Measurements from ENCODE around the gene APC2. TPM values are rescaled to one million over a fixed set of nuclear protein-coding genes. Genes with fewer than 3 reads are reported as not detected.

APC2 gene
- total RNA-seq = 0.46 and 0.89 TPM in 2 replicates

DNA sequence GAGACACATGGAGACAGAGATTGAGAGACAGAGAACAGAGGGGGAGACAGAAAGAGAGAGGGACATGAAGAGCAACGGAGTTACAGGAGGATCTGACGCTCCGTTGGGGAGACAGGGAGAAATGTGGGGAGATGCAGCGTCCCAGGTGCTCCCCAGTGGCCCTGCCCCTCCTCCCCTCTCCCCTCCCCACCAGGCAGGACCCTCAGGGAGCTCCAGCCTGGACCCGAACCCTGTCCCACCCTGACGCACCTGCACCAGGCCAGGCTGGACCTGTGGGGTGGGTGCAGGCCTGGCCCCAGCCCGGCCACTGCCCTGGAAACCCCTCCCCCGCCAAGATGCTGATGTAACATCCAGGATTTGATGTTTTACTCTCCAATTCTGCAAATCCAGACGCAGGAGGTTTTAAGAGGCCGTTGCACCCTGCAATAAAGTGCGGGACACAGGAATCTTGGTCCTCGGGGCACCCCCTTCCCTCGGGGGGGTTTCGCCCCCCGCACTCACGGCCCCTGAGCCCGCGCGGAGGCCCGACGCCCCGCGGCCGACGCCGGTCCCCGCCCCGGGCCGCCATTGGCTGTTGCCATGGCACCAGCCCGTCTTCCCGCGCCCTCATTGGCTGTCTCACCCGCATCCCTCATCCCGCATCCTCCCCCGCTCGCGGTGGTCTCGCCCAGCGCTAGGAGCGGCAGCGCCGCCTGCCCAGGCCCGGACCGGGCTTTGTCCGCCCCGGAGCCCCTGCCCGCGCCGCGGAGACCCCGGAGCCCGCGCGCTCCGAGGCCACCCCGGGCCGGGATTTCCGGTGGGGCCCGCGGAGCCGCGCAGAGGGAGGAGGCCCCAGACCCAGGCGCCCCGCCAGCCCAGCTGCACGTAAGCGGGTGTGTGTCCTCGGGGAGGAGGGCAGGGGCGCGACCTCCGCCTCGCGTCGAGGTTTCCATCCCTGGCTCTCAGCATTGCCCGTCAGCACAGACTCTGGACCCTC lies at the start of gene APC2:
Gene APC2, plus strand, starts transcription at position 655 of the 976 bp plus-strand sequence. CDS start 2,881 bp downstream, outside the sequence.

DNA sequence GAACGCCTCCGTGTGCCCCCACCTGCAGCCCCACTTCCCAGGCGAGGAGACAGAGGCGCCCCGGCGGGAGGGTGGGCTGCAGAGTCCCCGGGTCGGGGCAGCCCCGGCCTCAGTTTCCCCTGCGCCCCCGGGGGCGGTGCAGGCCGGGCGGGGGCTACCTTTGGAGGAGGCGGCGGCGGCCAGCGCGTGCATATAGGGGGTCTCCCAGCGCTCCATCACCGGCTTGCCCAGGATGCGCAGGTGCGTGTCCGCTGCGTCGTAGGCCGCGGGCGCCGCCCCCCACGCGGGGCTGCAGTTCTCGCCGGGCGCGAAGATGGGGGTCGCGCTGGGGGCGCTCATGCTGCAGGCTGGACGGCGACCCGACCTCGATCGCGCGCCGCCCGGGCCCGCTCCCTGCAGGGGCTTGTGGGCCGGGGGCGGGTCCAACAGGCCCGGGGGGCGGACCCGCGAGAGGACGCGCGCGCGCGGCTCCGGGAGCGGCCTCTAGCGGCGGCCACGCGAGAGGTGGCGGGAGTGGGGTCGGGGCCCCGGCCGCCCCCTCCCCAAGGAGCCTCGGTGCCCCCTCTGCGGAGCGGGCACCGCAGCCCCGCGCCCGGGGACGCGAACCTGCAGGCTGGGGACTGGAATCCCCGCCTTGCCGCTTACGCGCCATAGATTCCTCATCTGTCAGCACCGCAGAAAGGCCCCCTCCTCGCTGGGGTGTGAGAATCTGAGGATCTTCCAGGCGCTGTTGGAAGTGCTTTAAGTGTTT lies 48.6 kb upstream of the APC2 start, which contains the start of gene GAMT:
Gene GAMT, minus strand, starts transcription at position 405 of the 751 bp plus-strand sequence. Its CDS starts 66 bp downstream, at position 339.

GRCh38 chr19:1407528-1408299 lies 42.2 kb upstream of the APC2 start, which contains the start of gene DAZAP1:
DAZAP1 (plus strand) TSS chr19:1407586; CDS start chr19:1407774, 188 bp downstream.

GRCh38 chr19:1438035-1438932 lies 11.6 kb upstream of the APC2 start, which contains the start of gene RPS15:
RPS15 (plus strand) TSS chr19:1438396; CDS start chr19:1438426, 30 bp downstream.

GRCh38 chr19:1478934-1479707 lies 29.2 kb downstream of the APC2 start, which contains the start of gene C19orf25:
C19orf25 (minus strand) TSS chr19:1479215; CDS start chr19:1478903, 312 bp downstream.

GRCh38 chr19:1490311-1491113 lies 40.6 kb downstream of the APC2 start, which contains the start of gene PCSK4:
PCSK4 (minus strand) TSS chr19:1490350; CDS start chr19:1490346, 4 bp downstream.

GRCh38 chr19:1491114-1491848 lies 41.4 kb downstream of the APC2 start, which contains the start of gene REEP6:
REEP6 (plus strand) TSS chr19:1491181; CDS start chr19:1491270, 89 bp downstream.

GRCh38 chr19:1512671-1513498 lies 63.0 kb downstream of the APC2 start, which contains the start of gene ADAMTSL5:
ADAMTSL5 (minus strand) TSS chr19:1513019; CDS start chr19:1510943, 2,076 bp downstream.

Other genes starting within 250 kb of the APC2 start
- gene STK11, start 244.3 kb upstream of the APC2 start, total RNA-seq = 79.6 and 82.9 TPM in 2 replicates
- gene CBARP, start 212.1 kb upstream of the APC2 start, total RNA-seq = 4.2 and 9.7 TPM in 2 replicates
- gene ATP5F1D, start 208.4 kb upstream of the APC2 start, total RNA-seq = 16.0 and 31.6 TPM in 2 replicates
- gene MIDN, start 201.5 kb upstream of the APC2 start, total RNA-seq = 23.2 and 32.6 TPM in 2 replicates
- gene CIRBP, start 180.8 kb upstream of the APC2 start, total RNA-seq = 101 and 177 TPM in 2 replicates
- 23.8 and 45.4 TPM in 2 replicates for gene FAM174C, start 174.6 kb upstream of the APC2 start, total RNA-seq
- not detected in 2 replicates for gene EFNA2, start 164.2 kb upstream of the APC2 start, total RNA-seq
- 53.2 and 65.3 TPM in 2 replicates for gene NDUFS7, start 66.2 kb upstream of the APC2 start, total RNA-seq
- 30.0 and 30.2 TPM in 2 replicates for gene GAMT, start 48.6 kb upstream of the APC2 start, total RNA-seq
- 39.2 and 75.1 TPM in 2 replicates for gene DAZAP1, start 42.5 kb upstream of the APC2 start, total RNA-seq
- 254 and 522 TPM in 2 replicates for gene RPS15, start 11.7 kb upstream of the APC2 start, total RNA-seq
- 24.9 and 31.6 TPM in 2 replicates for gene C19orf25, start 29.1 kb downstream of the APC2 start, total RNA-seq
- gene PCSK4, start 40.2 kb downstream of the APC2 start, total RNA-seq = 1.2 and 1.7 TPM in 2 replicates
- gene REEP6, start 41.1 kb downstream of the APC2 start, total RNA-seq = 1.7 and 2.4 TPM in 2 replicates
- 5.0 and 5.4 TPM in 2 replicates for gene ADAMTSL5, start 62.9 kb downstream of the APC2 start, total RNA-seq
- gene PLK5, start 74.0 kb downstream of the APC2 start, total RNA-seq = 0.14 TPM in 1 of 2 replicates, not detected in the other
- 33.6 and 45.5 TPM in 2 replicates for gene MEX3D, start 118.2 kb downstream of the APC2 start, total RNA-seq
- gene MBD3, start 142.7 kb downstream of the APC2 start, total RNA-seq = 70.7 and 96.9 TPM in 2 replicates
- gene UQCR11, start 155.3 kb downstream of the APC2 start, total RNA-seq = 34.0 and 45.1 TPM in 2 replicates
- 72.8 and 154 TPM in 2 replicates for gene TCF3, start 202.5 kb downstream of the APC2 start, total RNA-seq

Data from smooth muscle cell of the umbilical artery (primary cell).